Stimulated activated CD4-positive, alpha-beta T cell treated with anti-CD3 and anti-CD28 coated beads, TNF-alpha, amount 100 ng/mL, for 4 hours (primary cell): Measurements from ENCODE around the gene CCDC74A.
"Not testable (repeated sequence)": the region's sequence is repeated elsewhere in the genome, so short reads cannot be mapped to it uniquely, and the experiment has no call there.

Source experiments
- DNase-seq, 3 experiments: peaks; one replicate each; pipeline ENCODE4 v3.0.0-alpha.2; 2020; ENCODE audit warnings: low read depth in 3 of 3

Gene CCDC74A

DNA sequence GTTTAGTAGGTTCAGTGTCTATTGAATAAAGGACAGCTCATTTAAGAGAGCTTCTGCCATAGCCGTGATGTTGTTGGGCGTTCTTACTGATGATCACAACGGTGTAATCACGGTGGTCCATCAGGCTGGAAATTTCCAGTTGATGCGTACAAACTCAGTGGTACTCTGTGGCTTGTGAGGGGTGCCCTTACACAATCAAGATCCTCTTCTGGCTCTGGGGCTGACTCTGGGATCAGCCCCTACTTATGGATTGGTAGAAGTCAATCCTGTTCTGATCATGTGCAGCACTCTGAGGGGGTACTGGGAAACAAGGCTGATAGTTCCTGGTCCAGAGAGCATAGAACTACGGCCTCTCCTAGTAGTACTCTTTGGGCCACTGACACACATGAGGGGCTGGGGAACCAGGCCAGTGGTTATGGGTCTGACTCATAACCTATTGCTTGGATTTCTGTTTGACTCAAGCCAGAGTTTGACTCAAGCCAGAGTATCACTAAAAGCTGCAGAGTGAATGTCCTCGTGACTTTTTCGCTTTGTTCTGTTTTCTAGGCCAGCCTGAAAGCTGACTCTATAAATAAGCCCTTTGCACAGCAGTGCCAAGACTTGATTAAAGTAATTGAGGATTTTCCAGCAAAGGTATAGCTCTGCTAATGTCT is 29.2 kb upstream of the CCDC74A start:
- not testable (repeated sequence) for DNase-seq

DNA sequence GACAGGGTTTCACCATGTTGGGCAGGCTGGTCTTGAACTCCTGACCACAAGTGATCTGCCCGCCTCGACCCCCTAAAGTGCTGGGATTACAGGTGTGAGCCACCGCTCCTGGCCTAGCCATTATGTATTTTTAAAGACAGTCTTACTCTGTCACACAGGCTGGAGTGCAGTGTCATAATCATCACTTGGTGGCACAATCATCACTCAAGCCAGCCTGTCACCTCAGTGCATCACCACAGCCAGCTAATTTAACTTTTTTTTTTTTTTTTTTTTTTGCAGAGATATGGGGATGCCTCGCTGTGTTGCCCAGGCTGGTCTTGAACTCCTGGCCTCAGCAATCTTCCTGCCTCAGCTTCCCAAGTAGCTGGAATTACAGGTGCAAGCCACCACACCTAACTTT is 24.1 kb upstream of the CCDC74A start:
- not testable (repeated sequence) for DNase-seq

GRCh38 chr2:131504082-131504750 is 23.5 kb upstream of the CCDC74A start:
- not testable (repeated sequence) for DNase-seq

- DNase-seq, result no peak
Observed at GRCh38 chr2:131509615-131510014, 18.1 kb upstream of the CCDC74A start.

DNA sequence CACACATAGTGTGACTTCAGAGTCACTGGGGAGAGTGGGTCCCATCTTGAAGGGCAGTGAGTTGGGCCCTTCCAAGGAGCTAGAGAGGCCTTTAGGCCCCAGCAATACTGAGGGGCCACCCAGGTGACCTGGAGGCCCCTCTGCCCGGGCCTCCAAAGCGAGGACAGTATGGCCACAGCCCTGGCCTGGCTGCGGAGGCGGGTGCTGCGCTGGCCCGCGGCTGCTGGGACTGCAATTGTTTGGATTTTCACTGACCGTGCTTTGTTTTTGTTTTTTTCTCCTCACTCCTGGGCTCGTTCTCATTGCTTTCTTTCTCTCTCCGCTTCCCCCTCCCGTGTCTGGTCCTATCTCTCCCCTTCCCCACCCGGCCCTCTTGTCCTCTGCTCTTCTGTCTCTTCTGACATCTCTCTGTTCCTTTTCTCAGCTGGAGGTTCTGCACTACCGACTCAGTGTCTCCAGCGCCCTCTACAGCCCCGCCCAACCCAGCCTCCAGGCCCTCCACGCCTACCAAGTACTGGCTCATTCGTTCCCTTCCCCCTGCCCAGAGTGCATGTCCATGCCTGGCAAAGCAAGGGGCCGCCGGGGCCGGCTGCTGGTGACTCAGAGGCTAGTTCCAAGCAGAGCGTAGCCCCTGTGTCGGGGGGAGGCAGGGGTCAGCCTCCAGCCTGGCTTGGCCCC is 16.3 kb upstream of the CCDC74A start:
- not testable (repeated sequence) for DNase-seq

DNA sequence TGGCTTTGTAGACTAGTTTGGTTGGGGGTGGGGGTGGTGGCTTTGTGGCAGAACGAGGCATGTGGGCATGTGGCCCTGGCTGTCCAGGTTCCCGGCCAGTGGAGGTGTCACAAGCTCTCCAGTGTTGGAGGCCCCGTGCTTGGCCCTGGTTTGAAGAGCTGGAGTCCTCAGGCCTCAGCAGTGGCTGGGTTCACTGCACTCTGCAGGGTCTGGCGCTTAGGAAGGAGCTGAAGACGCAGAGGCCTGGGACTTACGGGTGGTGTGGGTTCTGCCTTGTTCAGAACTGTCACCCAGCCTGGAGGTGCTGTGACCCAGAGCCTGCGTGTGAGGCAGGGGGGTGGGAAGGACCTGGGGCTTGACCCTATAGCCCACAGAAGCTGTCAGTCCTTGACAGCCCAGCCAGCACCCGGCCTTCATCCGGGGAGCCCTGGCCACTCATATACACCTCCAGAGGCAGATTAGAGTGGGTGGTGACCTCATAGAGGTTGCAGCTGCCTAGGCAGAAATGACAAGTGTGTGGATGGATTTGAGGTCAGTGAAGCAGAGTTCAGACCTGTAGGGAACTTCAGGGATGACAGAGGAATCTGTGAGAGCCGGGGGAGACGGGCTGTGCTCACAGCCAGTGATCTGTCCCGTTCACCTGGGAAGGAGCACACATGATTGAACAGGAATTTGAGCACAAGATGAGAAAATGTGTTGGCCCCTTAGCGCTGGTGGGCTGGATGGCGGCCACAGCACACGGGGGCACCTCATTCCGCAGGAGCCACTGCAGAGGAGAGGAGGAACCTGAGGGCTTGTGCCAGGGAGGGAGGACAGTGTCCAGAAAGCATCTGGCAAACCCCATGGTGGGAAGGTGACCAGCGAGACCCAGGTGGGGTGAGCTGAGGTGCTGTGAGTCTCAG is 15.5 kb upstream of the CCDC74A start:
- DNase-seq, result not testable (repeated sequence)

- not testable (repeated sequence) for DNase-seq
Observed at GRCh38 chr2:131514408-131515166, 13.1 kb upstream of the CCDC74A start.

DNA sequence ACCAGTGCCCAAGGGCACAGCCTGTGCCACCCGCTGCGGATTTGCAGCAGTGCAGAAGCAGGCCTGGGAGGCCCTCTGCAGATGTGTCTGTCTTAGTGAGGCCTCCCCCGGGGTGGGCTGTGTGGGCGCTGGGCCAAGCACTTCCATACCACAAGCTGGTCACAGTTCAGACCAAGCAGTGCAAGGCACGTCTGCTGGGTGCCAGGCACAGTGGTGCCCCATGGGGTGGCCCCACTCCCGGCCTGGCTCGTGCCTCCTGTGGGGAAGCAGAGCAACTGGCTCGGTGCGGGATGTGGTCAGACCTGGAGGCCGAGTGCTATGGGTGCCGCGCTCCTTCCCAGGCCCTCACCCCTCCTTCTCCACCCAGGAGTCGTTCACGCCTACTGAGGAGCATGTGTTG is 12.5 kb upstream of the CCDC74A start:
- not testable (repeated sequence) for DNase-seq

DNA sequence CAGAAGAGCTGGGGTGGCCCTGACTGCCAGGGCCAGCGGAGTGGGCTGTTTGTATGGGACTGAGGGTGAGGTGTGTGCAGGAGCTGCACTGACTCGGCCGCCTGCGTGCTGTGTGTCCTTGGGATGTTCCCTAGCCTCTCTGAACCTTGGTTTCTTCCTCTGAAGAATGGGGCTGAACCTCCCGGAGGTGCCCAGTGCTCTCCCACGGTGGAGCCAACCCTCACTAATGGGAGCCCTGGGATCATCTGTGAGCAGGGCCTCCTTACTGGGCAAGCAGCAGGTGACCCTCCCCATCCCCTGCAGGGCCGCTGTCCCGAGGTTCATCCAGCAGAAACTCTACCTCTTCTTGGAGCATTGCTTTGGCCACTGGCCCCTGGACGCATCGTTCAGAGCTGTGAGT is 11.7 kb upstream of the CCDC74A start:
- DNase-seq, result no peak

DNA sequence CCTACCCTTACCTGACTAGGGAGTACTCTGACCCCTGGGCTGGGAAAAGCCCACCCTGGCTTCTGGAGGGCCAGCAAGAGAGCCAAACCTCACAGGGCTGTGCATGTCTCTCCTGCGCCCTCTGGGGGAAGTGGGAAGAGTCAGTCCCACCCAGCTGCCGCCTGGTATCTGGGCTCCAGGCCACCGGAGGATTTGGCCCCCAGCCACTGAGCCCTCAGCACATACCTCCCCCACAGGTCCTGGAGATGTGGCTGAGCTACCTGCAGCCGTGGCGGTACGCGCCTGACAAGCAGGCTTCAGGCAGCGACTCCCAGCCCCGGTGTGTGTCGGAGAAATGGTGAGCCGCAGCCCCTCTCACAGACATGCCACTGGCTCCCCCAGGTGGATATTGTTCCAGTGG is 11.1 kb upstream of the CCDC74A start:
- not testable (repeated sequence) for DNase-seq

DNA sequence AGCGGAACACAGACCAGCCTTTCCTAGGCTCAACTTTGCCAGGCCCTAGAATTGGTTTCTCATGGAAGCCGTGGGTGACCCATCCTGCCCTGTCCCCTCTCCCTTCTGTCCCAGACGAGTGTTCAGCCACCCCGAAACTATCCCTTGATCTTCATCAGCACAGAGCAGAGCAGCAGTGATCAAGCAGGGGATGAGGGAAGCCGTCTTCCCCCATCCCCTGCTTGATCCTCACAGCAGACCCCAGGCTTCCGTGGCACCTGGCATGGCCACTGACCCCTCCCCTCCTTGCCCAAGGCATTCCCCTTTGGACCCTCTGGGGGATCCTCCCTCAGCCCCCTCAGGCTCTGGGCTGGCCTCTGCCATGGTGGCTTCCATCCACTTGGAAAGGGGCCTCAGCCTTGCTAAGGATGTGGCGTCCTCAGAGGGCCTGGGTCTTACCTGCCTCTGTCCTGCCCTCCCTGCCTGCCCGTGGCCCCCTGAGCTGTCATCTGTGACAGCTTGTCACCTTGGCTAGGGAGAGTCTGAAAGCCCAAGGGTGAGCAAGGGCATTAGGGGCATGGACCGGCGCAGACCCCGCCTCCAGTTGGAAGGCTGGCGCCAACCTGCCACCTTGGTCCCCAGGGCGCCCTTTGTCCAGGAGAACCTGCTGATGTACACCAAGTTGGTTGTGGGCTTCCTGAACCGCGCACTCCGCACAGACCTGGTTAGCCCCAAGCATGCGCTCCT is 10.4 kb upstream of the CCDC74A start:
- DNase-seq, result no peak

- not testable (repeated sequence) for DNase-seq
Observed at GRCh38 chr2:131517856-131518255, 9.8 kb upstream of the CCDC74A start.

DNA sequence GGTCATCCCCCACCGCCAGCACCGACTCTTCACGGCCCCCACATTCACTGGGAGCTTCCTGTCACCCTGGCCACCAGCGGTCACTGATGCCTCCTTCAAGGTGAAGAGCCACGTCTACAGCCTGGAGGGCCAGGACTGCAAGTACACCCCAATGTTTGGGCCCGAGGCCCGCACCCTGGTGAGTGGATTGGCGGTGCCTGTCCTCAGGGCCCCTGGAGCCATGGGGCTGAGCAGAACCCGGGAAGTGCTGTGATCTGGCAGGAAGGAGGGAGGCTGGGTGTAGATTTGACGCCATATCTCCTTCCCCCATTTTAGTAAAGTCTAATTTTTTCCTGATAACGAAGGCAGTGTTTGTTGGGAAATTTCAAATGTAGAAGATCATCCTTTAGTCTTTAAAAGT is 9.2 kb upstream of the CCDC74A start:
- DNase-seq, result not testable (repeated sequence)

DNA sequence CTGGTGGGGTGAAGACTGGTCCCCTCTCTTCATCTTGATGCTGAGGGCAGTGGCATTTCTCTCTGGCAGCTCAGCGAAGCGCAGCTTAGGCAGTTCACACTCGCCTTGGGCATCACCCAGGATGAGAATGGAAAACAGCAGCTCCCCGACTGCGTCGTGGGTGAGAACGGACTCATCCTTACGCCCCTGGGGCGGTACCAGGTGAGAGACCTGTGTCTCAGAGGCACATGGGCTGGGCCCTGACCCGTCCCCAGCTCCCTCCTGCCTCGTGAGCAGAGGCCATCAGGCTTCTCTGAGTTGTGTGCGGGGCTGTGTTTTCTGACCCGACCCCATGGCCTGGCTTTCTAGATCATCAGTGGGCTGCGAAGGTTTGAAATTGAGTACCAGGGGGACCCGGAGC is 8.2 kb upstream of the CCDC74A start:
- no peak for DNase-seq

GRCh38 chr2:131519871-131520470 is 7.7 kb upstream of the CCDC74A start:
- DNase-seq, result not testable (repeated sequence)

DNA sequence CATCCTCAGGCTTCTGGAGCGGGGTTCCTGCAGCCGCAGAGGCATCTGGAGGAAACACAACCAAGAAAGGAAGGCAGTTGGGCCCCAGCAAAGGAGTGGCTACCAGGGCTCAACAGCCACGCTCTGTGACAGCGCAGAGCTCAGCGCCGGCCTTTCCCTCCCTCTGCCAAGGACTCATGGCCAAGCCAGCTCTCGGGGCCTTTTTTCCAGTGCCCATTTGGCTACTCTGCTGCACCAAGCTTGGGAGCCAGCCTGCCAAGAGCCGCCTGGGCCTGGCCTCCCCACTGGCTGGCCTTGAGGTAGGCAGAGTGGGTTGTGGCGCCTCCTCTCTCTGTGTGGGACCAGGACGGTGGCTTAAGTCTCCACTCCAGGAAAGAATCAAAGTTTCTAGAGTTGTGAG is 7.2 kb upstream of the CCDC74A start:
- no peak for DNase-seq

DNA sequence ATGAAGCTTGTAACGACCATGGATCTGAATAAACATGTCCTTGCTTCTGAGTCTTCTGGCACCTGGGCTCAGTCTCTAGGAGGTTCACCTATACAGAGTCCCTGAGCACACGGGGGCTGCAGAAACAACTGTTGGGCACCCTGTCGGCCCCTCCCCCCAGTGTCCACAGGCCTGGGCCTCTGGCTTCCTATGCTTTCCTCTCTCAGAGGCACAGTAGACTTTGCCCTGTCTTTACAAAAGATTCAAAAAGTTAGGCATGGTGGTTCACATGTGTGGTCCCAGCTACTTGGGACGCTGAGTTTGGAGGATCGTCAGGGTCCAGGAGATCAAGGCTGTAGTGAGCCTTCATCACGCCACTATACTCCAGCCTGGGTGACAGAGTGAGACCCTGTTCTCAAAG is 6.2 kb upstream of the CCDC74A start:
- not testable (repeated sequence) for DNase-seq

- DNase-seq, result no peak
Observed at GRCh38 chr2:131521961-131522781, 5.5 kb upstream of the CCDC74A start.

DNA sequence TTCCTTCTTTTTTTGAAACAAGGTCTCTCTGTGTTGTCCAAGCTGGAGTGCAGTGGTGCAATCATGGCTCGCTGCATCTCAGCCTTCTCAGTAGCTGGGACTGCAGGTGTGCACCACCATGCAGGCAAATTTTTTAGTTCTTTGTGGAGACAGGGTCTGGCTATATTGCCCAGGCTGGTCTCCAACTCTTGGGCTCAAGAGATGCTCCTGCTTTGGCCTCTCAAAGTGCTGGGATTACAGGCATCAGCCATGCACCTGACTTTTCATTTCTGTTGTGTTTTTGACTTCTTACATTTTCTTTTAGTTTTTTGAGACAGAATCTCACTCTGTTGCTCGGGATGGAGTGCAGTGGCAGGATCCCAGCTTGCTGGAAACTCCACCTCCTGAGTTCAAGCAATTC is 2.4 kb upstream of the CCDC74A start:
- DNase-seq, result not testable (repeated sequence)
